K562 (cell line): ENCODE measurements around the gene CACNA1A. TPM values are rescaled to one million over a fixed set of nuclear protein-coding genes. Genes with fewer than 3 reads are reported as not detected.

Experiments
- ATAC-seq: fragments of 200-7000 bp; cut with Tn5 transposase; 3 replicates; pipeline ENCODE4 v1.9.1; 2020; ENCODE audit warnings: moderate library complexity
- BruUV-seq: library from RNA; stranded (reverse); fragments of 400-500 nt; replicated peaks from 2 replicates; lab custom pipeline; 2021; lab: Mats Ljungman, UMichigan
- CTCF ChIA-PET: fragments of 300-600 bp; formaldehyde crosslinking; extraction: SDS; loops from one replicate; lab custom pipeline; 2021; ENCODE audit warnings: low intra/inter-chr PET ratio; lab: Yijun Ruan, JAX
- POLR2A ChIA-PET: fragments of 300-600, 350-650 bp; sonication (Branson Sonifier 250); formaldehyde crosslinking; extraction: SDS; loops from one replicate; lab custom pipeline; 2021; ENCODE audit warnings: antibody characterized with exemption, inconsistent platforms; lab: Yijun Ruan, JAX
- DNase-seq, 4 experiments: peaks; one replicate each; pipeline versions ENCODE4 v3.0.0 to v3.0.0-alpha.2; 2011 to 2018; ENCODE audit warnings: low spot score in 3 of 4, mixed read lengths in 3 of 4; ENCODE audit errors: extremely low read depth in 1 of 4
- FAIRE-seq: peaks from 2 replicates; lab custom pipeline; 2011; peaks lifted over from hg19 to GRCh38; lab: Jason Lieb, UNC
- H2AFZ ChIP-seq: 2 replicates; pipeline ENCODE4 v1.6.0; 2011; ENCODE audit warnings: low read depth, low read length, control low read depth, inconsistent platforms
- H3K27ac ChIP-seq: fragments of 200-600 bp; 3 replicates; pipeline ENCODE4 v1.8.0; 2011; ENCODE audit warnings: low read depth, mild to moderate bottlenecking, control low read depth, inconsistent platforms, low read length, moderate library complexity, mixed read lengths; ENCODE audit errors: extremely low read depth
- H3K27me3 ChIP-seq, 2 experiments: fragments of 300-600 bp in 1 of 2; 2 replicates in 1 of 2; 3 replicates in 1 of 2; pipeline versions ENCODE4 v1.6.0 to v1.8.0; 2011; ENCODE audit warnings: inconsistent platforms in 2 of 2, low read length in 2 of 2, mild to moderate bottlenecking in 1 of 2, mixed read lengths in 1 of 2, moderate library complexity in 1 of 2; ENCODE audit not compliant: control insufficient read depth in 2 of 2, insufficient read depth in 2 of 2
- H3K36me3 ChIP-seq: fragments of 300-600 bp; 3 replicates; pipeline ENCODE4 v1.8.0; 2011; ENCODE audit warnings: mild to moderate bottlenecking, low read length, inconsistent platforms; ENCODE audit not compliant: control insufficient read depth, insufficient read depth
- H3K4me1 ChIP-seq, 2 experiments: fragments of 200-600 bp in 1 of 2; replicated peaks in 1 of 2; 2 replicates in 1 of 2; 3 replicates in 1 of 2; pipeline versions ENCODE4 v1.5.1 to v1.8.0; 2011; ENCODE audit warnings: inconsistent platforms in 2 of 2, low read length in 2 of 2, mild to moderate bottlenecking in 1 of 2, mixed read lengths in 1 of 2, moderate library complexity in 1 of 2; ENCODE audit not compliant: control insufficient read depth in 2 of 2, insufficient read depth in 2 of 2
- H3K4me2 ChIP-seq: 2 replicates; pipeline ENCODE4 v1.6.1; 2011; ENCODE audit warnings: low read length, control low read depth, inconsistent platforms, mixed read lengths; ENCODE audit not compliant: insufficient read depth
- H3K4me3 ChIP-seq: fragments of 200-600 bp; sonication (generic), shearing (Covaris generic); 2 replicates; pipeline ENCODE4 v1.5.1; 2016; ENCODE audit warnings: control low read depth, inconsistent platforms
- H3K79me2 ChIP-seq: fragments of 200-600 bp; 3 replicates; pipeline ENCODE4 v1.8.0; 2011; ENCODE audit warnings: low read length, inconsistent platforms; ENCODE audit not compliant: control insufficient read depth, insufficient read depth
- H3K9ac ChIP-seq, 2 experiments: 2 replicates each; pipeline versions ENCODE4 v1.6.0 to v1.6.1; 2011; ENCODE audit warnings: low read depth in 2 of 2, low read length in 2 of 2, control low read depth in 1 of 2, inconsistent platforms in 1 of 2, mild to moderate bottlenecking in 1 of 2, mixed read lengths in 1 of 2; ENCODE audit not compliant: insufficient read depth in 1 of 2
- H3K9me1 ChIP-seq: one replicate; pipeline ENCODE4 v1.6.0; 2011; ENCODE audit warnings: inconsistent platforms, mild to moderate bottlenecking, low read length, moderate library complexity; ENCODE audit not compliant: control insufficient read depth, insufficient read depth
- H3K9me3 ChIP-seq: replicated peaks from 2 replicates; pipeline ENCODE4 v1.5.1; 2011; ENCODE audit warnings: low read depth, low read length, inconsistent platforms; ENCODE audit not compliant: control insufficient read depth, insufficient read depth
- H4K20me1 ChIP-seq: replicated peaks from 2 replicates; pipeline ENCODE4 v1.6.1; 2011; ENCODE audit warnings: low read length, inconsistent platforms, mixed read lengths; ENCODE audit not compliant: control insufficient read depth, insufficient read depth
- EP300 ChIP-seq: IDR thresholded peaks from 2 replicates; pipeline ENCODE4 v1.6.1; 2012; ENCODE audit warnings: low read length, improper control_type of control experiment
- FOXJ3 ChIP-seq: sonication (generic); formaldehyde crosslinking; IDR thresholded peaks from 2 replicates; pipeline ENCODE4 v1.4.0; 2020; ENCODE audit warnings: mild to moderate bottlenecking, missing genetic modification reagents
- HCFC1 ChIP-seq: IDR thresholded peaks from 2 replicates; pipeline ENCODE4 v1.6.1; 2012; ENCODE audit warnings: low read depth, low read length, improper control_type of control experiment
- RAD21 ChIP-seq, 2 experiments: fragments of 250-450 bp in 1 of 2; fragments of 450-650 bp in 1 of 2; sonication (Bioruptor Pico) in 1 of 2; formaldehyde crosslinking in 1 of 2; IDR thresholded peaks in 1 of 2; conservative IDR thresholded peaks in 1 of 2; 2 replicates each; pipeline versions ENCODE4 v1.4.0 to v1.8.0; 2020 to 2022; ENCODE audit warnings: mild to moderate bottlenecking in 2 of 2, moderate library complexity in 1 of 2
- RBM17 ChIP-seq: fragments of 200-400 bp; formaldehyde crosslinking; IDR thresholded peaks from 2 replicates; pipeline ENCODE4 v1.6.1; 2017; ENCODE audit warnings: low read depth, mild to moderate bottlenecking, low read length, borderline replicate concordance
- SRF ChIP-seq, 2 experiments: fragments of 250-450, 450-650 bp in 1 of 2; sonication (Bioruptor Pico) in 1 of 2; sonication (generic) in 1 of 2; formaldehyde crosslinking; IDR thresholded peaks; 2 replicates each; pipeline versions ENCODE4 v1.5.0 to v1.5.1; 2020 to 2022; ENCODE audit warnings: mild to moderate bottlenecking in 1 of 2, missing genetic modification reagents in 1 of 2
- THRAP3 ChIP-seq: fragments of 450-650 bp; IDR thresholded peaks from 2 replicates; pipeline ENCODE4 v1.6.1; 2016; ENCODE audit warnings: mild to moderate bottlenecking, inconsistent platforms, borderline replicate concordance
- ZBTB1 ChIP-seq: sonication (generic); formaldehyde crosslinking; IDR thresholded peaks from 2 replicates; pipeline ENCODE4 v1.8.1; 2023; ENCODE audit warnings: missing genetic modification reagents, low read depth, mild to moderate bottlenecking, borderline replicate concordance
- ZFP36 ChIP-seq: fragments of 150-350 bp; IDR thresholded peaks from 2 replicates; pipeline ENCODE4 v1.6.1; 2018; ENCODE audit warnings: low read length, low read depth; ENCODE audit not compliant: partially characterized antibody
- ZNF707 ChIP-seq: fragments of 250-450 bp; sonication (Bioruptor Pico); conservative IDR thresholded peaks from 2 replicates; pipeline ENCODE4 v1.8.0; 2022; ENCODE audit warnings: inconsistent platforms, mild to moderate bottlenecking, moderate library complexity
- ZNF77 ChIP-seq: fragments of 250-450 bp; sonication (Bioruptor Pico); IDR thresholded peaks from 2 replicates; pipeline ENCODE4 v1.5.0; 2020
- WGBS: fragments of 100-300 bp; shearing (Covaris generic); methylation state at CpG from one replicate; pipeline ENCODE4 v1.1.6; 2016; ENCODE audit warnings: low coverage, mixed read lengths; ENCODE audit not compliant: insufficient coverage; ENCODE audit errors: missing lambda C conversion rate; 5-methylcytosine and 5-hydroxymethylcytosine counted together
- in situ Hi-C: fragments of 300-500 bp; cut with MboI; formaldehyde crosslinking; loops from 4 replicates; pipeline ENCODE4 v1.15.0; 2018; ENCODE audit warnings: inconsistent platforms, mixed read lengths
- intact Hi-C: fragments of 100-400 bp; cut with micrococcal nuclease; formaldehyde crosslinking; loops from 2 replicates; pipeline ENCODE4 v1.14.2; 2022
- polyA plus RNA-seq, 8 experiments: library from polyadenylated mRNA; depleted of rRNA in 4 of 8; stranded (reverse) in 5 of 8; unstranded in 3 of 8; fragments of >200 nt; fragmentation: Nextera tagmentation in 2 of 8; fragmentation: Illumina TruSeq in 1 of 8; extraction: Ambion mirVana in 2 of 8; extraction: Trizol in 1 of 8; gene quantifications; 2 replicates each; pipeline versions ENCODE4 v1.2.1 to v1.2.3, GENCODE V29; 2011 to 2014; ENCODE audit warnings: inconsistent platforms in 1 of 8, missing spikeins in 1 of 8
- total RNA-seq, 7 experiments: library from RNA; depleted of rRNA in 6 of 7; stranded (reverse); fragments of >200 nt in 6 of 7; fragmentation: Illumina TruSeq in 2 of 7; extraction: Trizol in 2 of 7; gene quantifications; 2 replicates each; pipeline versions ENCODE4 v1.2.1 to v1.2.3, GENCODE V29; 2011 to 2021; ENCODE audit warnings: low replicate concordance in 1 of 7
- TF ChIP-seq, protein P1 (sequence below): sonication (generic); formaldehyde crosslinking; IDR thresholded peaks from 2 replicates; pipeline ENCODE4 v1.8.1; 2023; ENCODE audit warnings: missing genetic modification reagents, mild to moderate bottlenecking, borderline replicate concordance
- TF ChIP-seq, protein P2 (sequence below): sonication (generic); formaldehyde crosslinking; IDR thresholded peaks from 2 replicates; pipeline ENCODE4 v1.8.0; 2022; ENCODE audit warnings: mild to moderate bottlenecking, missing genetic modification reagents, borderline replicate concordance

The CACNA1A gene
- total and polyA plus RNA-seq, 9 of the 15 experiments (the other 6 are each of a cell fraction or from before 2014, with no cell fraction given) = 0.03 to 0.20 (median 0.09) TPM; not detected in 1

DNA sequence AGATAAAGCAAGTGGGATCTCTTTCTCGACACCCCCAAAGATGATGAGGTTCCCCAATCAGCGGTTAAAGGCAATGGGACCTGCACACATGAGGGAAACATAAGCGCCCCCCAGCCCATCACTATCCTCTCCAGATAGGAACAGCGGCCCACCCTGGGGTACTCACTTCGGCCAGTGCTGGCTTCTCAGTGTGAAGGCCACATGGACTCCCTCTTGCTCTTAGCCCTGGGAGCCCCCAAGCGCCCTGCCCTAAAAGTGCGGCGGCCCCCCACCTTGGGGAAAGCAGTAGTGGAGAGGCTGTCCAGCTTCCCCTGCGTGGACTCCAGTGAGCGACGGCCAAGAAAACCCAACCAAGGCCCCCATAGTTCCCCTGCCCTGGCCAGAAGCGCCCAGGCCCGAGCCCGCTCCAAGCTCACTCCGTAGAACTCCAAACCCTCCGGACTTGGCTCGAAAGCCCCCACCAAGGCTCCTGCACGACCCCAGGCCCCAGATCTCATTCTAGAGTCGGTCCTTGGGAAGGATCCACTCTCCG is 1.0 kb downstream of the CACNA1A start (continued):
- TF ChIP-seq RBM17 = no peak
- no peak for TF ChIP-seq ZBTB1
- TF ChIP-seq ZNF77 (CRISPR knock-in tag) = no peak
- TF ChIP-seq HCFC1 = no peak

DNA sequence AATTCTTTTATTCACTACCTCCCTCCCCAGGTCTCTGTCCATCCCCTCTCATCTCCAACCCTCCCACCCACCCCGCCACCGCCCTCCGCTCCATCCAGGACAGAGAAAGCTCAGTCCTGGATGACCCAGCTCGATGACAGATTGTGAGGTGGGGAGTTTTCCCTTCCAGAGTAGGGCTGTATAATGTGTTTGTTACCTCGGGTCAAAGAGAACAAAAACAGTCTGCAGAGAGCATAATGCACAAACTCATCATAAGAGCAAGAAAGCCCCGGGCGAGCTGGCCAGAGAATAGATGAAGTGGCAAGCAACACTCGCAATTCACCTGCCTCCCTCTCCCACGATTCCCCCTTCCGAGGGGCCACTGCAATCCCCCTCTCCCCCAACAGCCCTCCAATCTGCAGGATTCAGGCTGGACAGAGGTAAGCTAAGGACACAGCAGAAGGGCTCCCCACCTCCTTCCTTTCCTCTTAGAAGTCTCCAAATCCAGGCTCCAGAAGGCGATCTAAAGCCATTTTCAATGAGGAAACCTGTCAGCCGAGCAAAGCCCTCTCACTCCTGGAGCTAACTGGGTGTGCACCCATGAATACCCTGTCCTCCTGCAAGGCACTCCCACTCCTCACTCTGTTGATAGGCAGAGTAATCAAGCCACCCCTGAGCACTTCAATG is 2.6 kb downstream of the CACNA1A start:
- Histone ChIP-seq H3K4me1 (peaks cover 0 to 4% of the 10 kb centered on the region in 2 experiments; a peak in 1 of 5 replicates), H2AFZ (no peak overlapping the region), H3K36me3 (no peaks in the 10 kb centered on the region), H3K4me3 (no peak overlapping the region), H3K9ac (no peak overlapping the region), H3K27me3 (peaks cover 31 to 57% of the 10 kb centered on the region in 2 experiments; a peak in 4 of 5 replicates), H3K27ac (no peak overlapping the region), H3K79me2 (no peaks in the 10 kb centered on the region), H3K4me2 (no peak overlapping the region), H3K9me3 (no peaks in the 10 kb centered on the region), H4K20me1 (no peaks in the 10 kb centered on the region), H3K9me1 (no peaks in the 10 kb centered on the region)
- 2% methylated on average over 11 of the region's 12 CpGs for WGBS
- in situ Hi-C loops = no loop called here
- BruUV-seq = no TSS peak
- intact Hi-C loops = no loop called here
- ATAC-seq (no peak), DNase-seq (no peak), FAIRE-seq (no peak)
- POLR2A ChIA-PET = interaction anchor here (0.5 to 0.6 kb wide), 2 partner anchors 30 to 34 kb away, joined by 3 to 4 read pairs; no protein-coding TSS in a partner anchor
- CTCF ChIA-PET = interaction anchor here (0.6 kb wide), 1 partner anchor 62 kb away, joined by 3 read pairs; no protein-coding TSS in a partner anchor
- TF ChIP-seq FOXJ3 (CRISPR knock-in tag) = no peak
- no peak for TF ChIP-seq EP300
- TF ChIP-seq, protein P1, sequence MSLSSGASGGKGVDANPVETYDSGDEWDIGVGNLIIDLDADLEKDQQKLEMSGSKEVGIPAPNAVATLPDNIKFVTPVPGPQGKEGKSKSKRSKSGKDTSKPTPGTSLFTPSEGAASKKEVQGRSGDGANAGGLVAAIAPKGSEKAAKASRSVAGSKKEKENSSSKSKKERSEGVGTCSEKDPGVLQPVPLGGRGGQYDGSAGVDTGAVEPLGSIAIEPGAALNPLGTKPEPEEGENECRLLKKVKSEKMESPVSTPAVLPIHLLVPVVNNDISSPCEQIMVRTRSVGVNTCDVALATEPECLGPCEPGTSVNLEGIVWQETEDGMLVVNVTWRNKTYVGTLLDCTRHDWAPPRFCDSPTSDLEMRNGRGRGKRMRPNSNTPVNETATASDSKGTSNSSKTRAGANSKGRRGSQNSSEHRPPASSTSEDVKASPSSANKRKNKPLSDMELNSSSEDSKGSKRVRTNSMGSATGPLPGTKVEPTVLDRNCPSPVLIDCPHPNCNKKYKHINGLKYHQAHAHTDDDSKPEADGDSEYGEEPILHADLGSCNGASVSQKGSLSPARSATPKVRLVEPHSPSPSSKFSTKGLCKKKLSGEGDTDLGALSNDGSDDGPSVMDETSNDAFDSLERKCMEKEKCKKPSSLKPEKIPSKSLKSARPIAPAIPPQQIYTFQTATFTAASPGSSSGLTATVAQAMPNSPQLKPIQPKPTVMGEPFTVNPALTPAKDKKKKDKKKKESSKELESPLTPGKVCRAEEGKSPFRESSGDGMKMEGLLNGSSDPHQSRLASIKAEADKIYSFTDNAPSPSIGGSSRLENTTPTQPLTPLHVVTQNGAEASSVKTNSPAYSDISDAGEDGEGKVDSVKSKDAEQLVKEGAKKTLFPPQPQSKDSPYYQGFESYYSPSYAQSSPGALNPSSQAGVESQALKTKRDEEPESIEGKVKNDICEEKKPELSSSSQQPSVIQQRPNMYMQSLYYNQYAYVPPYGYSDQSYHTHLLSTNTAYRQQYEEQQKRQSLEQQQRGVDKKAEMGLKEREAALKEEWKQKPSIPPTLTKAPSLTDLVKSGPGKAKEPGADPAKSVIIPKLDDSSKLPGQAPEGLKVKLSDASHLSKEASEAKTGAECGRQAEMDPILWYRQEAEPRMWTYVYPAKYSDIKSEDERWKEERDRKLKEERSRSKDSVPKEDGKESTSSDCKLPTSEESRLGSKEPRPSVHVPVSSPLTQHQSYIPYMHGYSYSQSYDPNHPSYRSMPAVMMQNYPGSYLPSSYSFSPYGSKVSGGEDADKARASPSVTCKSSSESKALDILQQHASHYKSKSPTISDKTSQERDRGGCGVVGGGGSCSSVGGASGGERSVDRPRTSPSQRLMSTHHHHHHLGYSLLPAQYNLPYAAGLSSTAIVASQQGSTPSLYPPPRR = no peak
- TF ChIP-seq RAD21 (CRISPR knock-in tag; conservative IDR thresholded peaks at IDR 0.05 in 1 of 2, IDR thresholded peaks at IDR 0.05 in 1 of 2) = no peak
- TF ChIP-seq, protein P2, sequence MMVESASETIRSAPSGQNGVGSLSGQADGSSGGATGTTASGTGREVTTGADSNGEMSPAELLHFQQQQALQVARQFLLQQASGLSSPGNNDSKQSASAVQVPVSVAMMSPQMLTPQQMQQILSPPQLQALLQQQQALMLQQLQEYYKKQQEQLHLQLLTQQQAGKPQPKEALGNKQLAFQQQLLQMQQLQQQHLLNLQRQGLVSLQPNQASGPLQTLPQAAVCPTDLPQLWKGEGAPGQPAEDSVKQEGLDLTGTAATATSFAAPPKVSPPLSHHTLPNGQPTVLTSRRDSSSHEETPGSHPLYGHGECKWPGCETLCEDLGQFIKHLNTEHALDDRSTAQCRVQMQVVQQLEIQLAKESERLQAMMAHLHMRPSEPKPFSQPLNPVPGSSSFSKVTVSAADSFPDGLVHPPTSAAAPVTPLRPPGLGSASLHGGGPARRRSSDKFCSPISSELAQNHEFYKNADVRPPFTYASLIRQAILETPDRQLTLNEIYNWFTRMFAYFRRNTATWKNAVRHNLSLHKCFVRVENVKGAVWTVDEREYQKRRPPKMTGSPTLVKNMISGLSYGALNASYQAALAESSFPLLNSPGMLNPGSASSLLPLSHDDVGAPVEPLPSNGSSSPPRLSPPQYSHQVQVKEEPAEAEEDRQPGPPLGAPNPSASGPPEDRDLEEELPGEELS = no peak
- TF ChIP-seq SRF (CRISPR knock-in tag; IDR thresholded peaks at IDR 0.05) = no peak
- no peak for TF ChIP-seq ZFP36
- no peak for TF ChIP-seq ZNF707 (CRISPR knock-in tag)
- no peak for TF ChIP-seq THRAP3
